ENCODE results near the gene LMAN1. TPM values are rescaled to one million over a fixed set of nuclear protein-coding genes. Genes with fewer than 3 reads are reported as not detected.

LMAN1 gene
- total RNA-seq, 4 donors from 2014 or later = 67.1 to 80.3 (median 70.6) TPM

- Histone ChIP-seq H3K4me1 (no peaks in the 10 kb centered on the region), H3K27me3 (peaks cover 0 to 3% (median 0%) of the 10 kb centered on the region in 4 donors), H3K27ac (no peak overlapping the region), H3K4me3 (no peak overlapping the region), H3K9me3 (no peaks in the 10 kb centered on the region), H3K36me3 (no peaks in the 10 kb centered on the region)
- intact Hi-C loops (cut with DNase I) = no loop called here
- TF ChIP-seq POLR2A (IDR thresholded peaks at IDR 0.05) (no peak), CTCF (IDR thresholded peaks at IDR 0.05) (no peak)
- WGBS, 2 donors = 78 to 80% methylated on average over 8 of the region's 8 CpGs
- DNase-seq = no peak
These were observed 28.0 kb upstream of the LMAN1 start for GRCh38 chr18:59386909-59387686.

GRCh38 chr18:59385191-59385590 is 26.1 kb upstream of the LMAN1 start:
- intact Hi-C loops (cut with DNase I) = no loop called here
- WGBS, 2 donors = 68 to 75% methylated on average over 4 of the region's 4 CpGs
- peaks cover 0 to 3% (median 0%) of the 10 kb centered on the region in 4 donors for H3K27me3 ChIP-seq

GRCh38 chr18:59383851-59384250 is 24.8 kb upstream of the LMAN1 start:
- no peak for DNase-seq

More at GRCh38 chr18:59385191-59385590, 26.1 kb upstream of the LMAN1 start:
- Histone ChIP-seq H3K36me3 (no peaks in the 10 kb centered on the region), H3K4me1 (no peaks in the 10 kb centered on the region), H3K4me3 (no peak overlapping the region), H3K9me3 (no peaks in the 10 kb centered on the region), H3K27ac (no peak overlapping the region)
- no peak for TF ChIP-seq POLR2A (IDR thresholded peaks at IDR 0.05)
- no peak for TF ChIP-seq CTCF (IDR thresholded peaks at IDR 0.05)
- DNase-seq = no peak

GRCh38 chr18:59382383-59382782 is 23.3 kb upstream of the LMAN1 start:
- 73 to 79% methylated on average over 4 to 7 of the region's 7 CpGs for WGBS, 2 donors
- no peak for TF ChIP-seq POLR2A (IDR thresholded peaks at IDR 0.05)
- TF ChIP-seq CTCF (IDR thresholded peaks at IDR 0.05) = no peak
- intact Hi-C loops (cut with DNase I) = no loop called here

More at GRCh38 chr18:59383851-59384250, 24.8 kb upstream of the LMAN1 start:
- Histone ChIP-seq H3K27me3 (peaks cover 0 to 3% (median 0%) of the 10 kb centered on the region in 4 donors), H3K4me3 (no peak overlapping the region), H3K9me3 (no peaks in the 10 kb centered on the region), H3K36me3 (no peaks in the 10 kb centered on the region), H3K4me1 (no peaks in the 10 kb centered on the region), H3K27ac (no peak overlapping the region)
- WGBS, 2 donors = 60 to 71% methylated on average over 5 to 6 of the region's 6 CpGs
- TF ChIP-seq POLR2A (IDR thresholded peaks at IDR 0.05) = no peak
- TF ChIP-seq CTCF (IDR thresholded peaks at IDR 0.05) = no peak
- intact Hi-C loops (cut with DNase I) = no loop called here

GRCh38 chr18:59381949-59382348 is 22.9 kb upstream of the LMAN1 start:
- no peak overlapping the region for H3K27ac ChIP-seq
- H3K4me1 ChIP-seq = no peaks in the 10 kb centered on the region
- H3K36me3 ChIP-seq = no peaks in the 10 kb centered on the region
- TF ChIP-seq POLR2A (IDR thresholded peaks at IDR 0.05) (no peak), CTCF (IDR thresholded peaks at IDR 0.05) (no peak)
- 70 to 76% methylated on average over 6 of the region's 6 CpGs for WGBS, 2 donors
- intact Hi-C loops (cut with DNase I) = no loop called here
- H3K4me3 ChIP-seq = no peak overlapping the region
- H3K27me3 ChIP-seq = peaks cover 0 to 3% (median under 1%) of the 10 kb centered on the region in 4 donors
- DNase-seq = no peak
- H3K9me3 ChIP-seq = no peaks in the 10 kb centered on the region

More at GRCh38 chr18:59382383-59382782, 23.3 kb upstream of the LMAN1 start:
- H3K27me3 ChIP-seq = peaks cover 0 to 3% (median 0%) of the 10 kb centered on the region in 4 donors
- no peaks in the 10 kb centered on the region for H3K9me3 ChIP-seq
- no peaks in the 10 kb centered on the region for H3K4me1 ChIP-seq
- no peaks in the 10 kb centered on the region for H3K36me3 ChIP-seq
- H3K27ac ChIP-seq = no peak overlapping the region
- no peak for DNase-seq
- no peak overlapping the region for H3K4me3 ChIP-seq

All from esophagus squamous epithelium (tissue), 5 donors.